ENCODE measurements around the gene PDE3A.

PDE3A gene

DNA sequence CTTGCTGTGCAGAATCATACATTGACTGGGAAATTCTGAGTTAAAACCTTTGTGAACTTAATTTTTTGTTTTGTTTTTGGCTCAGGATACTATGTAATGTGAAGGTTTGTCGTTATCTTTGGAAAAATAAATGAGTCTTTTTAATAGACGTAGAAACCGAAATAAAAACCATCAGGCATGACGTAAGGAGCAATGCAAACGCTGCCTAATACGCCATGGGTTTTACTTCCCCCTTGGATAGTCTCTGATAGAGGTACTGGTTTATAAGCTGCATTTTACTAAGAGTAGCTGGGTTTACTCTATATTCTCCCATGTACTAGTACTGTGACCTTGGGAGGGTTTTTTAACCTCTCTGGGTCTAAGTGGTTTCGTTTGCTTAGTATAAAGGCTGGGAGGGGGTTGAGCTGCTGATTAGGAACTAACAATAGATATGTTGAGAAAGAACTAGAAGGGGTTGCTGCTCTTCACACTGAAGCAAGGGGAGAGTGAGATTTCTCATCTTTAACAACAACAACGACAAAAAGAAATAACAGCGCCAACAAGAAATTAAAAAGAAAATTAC is 260.0 kb downstream of the PDE3A start:
- DNase-seq, result no peak

DNA sequence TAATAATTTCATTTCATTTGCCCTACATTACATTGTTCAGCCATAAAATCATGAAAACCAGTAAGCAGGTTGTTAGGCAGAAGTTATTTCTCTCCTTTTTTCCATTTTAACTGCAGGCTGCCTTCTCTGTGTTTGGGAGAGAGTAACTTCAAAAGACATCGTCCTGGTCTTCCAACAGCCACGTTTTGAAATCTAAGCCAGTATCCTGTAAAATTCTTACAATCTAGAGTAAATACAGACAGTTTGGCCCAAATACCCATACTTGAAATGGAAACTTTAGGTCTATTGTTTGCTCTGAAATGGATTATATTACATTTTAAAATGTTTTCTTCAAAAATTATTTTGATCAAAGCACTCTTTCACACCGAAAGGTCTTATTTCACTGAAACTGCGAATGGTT is 260.7 kb downstream of the PDE3A start:
- DNase-seq, result no peak

DNA sequence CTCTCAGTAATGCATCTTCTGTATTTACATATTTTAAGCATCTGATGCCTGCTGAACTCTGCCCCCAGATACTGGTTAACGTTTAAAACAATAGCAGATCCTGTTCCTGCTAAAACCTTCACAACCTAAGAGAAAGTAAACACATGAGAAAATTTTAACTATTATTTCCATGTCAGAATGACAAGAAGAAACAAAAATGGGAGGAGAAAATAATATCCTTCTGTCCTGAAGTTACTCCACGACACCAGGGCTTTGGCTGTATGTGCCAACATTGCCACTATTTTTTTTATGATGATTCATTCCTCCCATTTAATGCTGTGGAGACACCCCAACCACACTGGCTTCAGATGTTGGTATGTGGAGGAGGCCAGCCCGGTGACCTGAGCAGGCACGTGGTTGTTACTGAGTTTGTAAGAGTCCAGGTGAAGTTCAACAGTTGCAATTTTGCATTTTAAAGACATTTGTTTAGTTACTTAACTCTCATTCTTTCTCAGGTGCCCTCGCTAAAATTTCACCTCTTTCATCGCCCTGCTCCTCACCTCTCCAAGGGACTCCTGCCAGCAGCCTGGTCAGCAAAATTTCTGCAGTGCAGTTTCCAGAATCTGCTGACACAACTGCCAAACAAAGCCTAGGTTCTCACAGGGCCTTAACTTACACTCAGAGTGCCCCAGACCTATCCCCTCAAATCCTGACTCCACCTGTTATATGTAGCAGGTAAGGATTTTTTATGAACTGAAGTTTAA is 261.2 kb downstream of the PDE3A start:
- no peak for DNase-seq

DNA sequence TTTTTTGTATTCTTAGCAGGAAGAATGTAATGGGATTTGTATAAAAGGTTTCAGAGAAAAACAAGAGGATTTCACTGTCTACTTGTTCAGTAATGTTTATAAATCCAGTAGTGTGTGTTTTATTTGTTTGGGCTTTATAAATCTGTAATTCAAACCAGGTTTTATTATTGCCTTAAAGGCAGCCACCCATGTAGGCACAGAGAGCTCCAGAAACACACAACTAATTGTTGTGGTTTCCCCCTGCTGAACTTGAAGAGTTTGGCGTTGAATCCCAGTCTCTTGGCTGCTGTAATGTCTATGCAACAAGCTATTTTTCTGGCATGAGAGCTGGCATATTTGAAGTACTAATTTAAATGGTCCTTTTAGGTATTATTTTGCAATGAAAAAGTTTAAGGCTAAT is 263.4 kb downstream of the PDE3A start:
- no peak for DNase-seq

DNA sequence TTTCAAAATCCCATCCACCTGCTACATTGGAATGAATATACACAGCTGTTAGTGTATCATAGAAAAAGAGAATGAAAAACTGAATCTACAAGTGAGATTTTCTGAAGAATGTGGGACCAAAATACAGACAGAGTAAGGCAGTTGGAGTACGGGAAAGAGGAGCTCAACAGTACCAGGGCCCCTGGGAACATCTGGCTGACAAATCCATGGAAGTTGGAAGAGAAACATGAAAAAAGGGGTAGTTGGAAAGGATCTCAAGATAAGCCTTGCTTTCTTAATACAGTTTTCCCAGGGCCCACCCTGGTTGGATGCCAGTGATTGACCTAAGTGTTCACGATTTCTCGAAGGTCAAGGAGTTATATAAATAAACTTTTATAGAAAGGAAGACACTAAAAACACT is 272.8 kb downstream of the PDE3A start:
- no peak for DNase-seq

DNA sequence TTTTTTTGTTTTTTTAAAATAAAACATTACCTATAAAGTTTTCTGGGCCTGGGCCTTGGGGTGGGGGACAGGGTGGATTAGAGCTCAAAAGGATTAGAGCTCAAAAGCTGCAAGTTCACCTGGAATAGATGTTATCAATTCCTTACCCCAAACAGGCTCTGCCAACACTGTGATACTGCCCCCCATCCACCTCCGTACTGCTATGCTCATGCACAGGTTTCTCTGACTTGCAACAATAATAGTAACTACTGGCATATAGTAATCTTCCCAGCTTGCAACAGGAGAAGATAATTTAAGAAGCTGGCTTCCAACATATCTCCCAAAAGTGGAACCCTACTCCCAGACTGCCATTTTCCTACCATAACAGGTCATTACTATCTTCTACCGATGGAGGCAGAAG is 275.5 kb downstream of the PDE3A start:
- DNase-seq, result no peak

DNA sequence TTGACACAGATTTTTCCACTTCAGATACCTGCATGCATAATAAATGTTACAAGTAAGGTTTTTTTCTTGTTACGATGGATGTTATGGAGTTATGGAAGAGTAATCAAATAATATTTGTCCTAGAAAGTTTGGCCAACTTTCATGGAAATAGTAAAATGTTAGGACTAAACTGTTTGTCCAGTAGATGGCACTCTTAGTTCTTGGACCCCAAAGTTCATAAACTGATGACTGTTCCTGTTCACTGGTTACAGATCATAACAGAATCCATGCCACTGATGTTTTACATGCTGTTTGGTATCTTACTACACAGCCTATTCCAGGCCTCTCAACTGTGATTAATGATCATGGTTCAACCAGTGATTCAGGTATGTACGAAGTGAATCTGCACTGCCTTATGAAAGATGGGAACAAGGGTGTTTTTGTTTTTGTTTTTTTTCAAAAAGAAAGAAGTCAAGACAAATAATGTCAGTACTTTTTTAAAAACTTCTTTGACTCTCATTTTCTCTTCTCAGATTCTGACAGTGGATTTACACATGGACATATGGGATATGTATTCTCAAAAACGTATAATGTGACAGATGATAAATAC is 278.0 kb downstream of the PDE3A start:
- peak; percentile 12 for DNase-seq

DNA sequence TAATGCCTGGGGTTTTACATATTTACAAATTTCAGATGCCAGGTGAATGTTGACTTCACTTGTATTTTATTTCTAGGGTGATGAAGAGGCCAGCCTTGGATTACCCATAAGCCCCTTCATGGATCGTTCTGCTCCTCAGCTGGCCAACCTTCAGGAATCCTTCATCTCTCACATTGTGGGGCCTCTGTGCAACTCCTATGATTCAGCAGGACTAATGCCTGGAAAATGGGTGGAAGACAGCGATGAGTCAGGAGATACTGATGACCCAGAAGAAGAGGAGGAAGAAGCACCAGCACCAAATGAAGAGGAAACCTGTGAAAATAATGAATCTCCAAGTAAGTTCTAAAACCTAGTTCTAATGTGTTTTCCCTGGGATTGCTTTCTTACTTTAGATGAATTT is 285.5 kb downstream of the PDE3A start:
- DNase-seq, result no peak

DNA sequence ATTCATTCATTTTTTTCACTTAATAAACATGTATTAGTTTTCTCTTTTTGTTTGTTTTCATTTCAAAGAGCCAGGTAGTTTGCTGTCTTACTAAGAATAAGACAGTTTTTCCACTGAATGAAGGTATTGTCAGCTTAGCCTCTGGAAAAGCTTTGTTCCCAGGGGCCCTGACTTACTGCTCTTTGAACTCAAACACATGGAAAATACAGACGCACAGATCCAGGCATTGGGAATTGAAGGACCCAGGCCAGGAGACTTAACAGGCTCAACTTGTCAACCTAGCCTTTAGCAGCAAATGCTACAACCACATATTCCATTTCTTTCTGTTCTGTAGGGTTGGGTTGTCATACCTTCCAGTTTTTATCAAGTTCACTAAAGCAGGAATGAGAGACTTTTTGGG is 288.3 kb downstream of the PDE3A start:
- no peak for DNase-seq

DNA sequence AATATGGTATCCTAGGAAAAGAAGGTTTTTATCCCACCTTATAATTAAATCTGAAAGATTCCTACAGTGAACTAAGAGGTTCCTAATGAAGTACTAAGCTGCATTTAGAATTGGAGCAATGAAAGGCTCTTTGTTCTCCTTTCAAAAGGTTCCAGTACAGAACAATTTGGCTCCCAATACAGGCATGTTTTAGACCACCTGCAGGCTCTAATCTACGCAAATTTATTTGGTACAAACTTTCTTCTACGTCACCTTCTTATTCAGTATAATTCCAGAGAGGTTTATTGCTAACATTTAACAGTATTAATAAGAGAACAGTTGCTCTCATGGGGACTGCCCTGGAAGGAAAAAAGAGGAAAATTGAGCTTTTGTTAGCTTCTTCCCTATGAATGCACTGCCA is 289.2 kb downstream of the PDE3A start:
- DNase-seq, result no peak

DNA sequence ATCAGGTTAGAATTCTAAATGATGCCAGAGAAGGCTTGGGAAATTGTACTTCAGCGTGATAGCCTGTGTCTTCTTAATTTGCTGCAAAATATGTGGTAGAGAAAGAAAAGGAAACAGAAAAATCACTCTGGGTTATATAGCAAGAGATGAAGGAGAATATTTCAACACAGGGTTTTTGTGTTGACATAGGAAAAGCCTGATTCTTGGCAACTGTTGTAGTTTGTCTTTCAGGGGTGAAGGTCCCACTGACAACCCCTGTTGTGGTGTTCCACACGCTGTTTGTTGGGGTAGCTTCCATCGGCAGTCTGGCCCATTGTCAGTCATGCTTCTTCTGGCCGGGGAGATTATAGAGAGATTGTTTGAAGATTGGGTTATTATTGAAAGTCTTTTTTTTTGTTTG is 313.0 kb downstream of the PDE3A start:
- no peak for DNase-seq

DNA sequence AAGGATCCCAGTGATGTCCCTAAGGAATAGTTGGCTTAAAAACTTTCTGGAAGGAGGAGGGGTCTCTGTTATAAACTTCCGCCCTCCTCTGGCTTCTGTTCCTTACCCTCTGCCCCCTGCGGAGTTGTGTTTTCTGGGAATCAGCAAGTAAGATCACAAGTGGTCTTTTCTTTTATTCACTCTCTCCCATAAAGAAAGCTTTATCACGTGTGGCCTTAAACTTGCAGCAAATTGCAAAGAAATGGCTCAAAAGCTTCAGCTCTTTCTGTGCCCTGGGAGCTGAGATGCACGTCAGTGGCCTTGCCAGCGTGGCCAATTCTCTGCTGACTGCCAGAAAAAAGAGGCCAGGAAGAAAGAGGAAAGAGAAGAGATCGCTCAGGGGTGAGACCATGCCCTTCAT is 326.9 kb downstream of the PDE3A start, which contains the start of gene SLCO1C1:
Gene SLCO1C1, plus strand, starts transcription at position 101 of the 400 bp plus-strand sequence. CDS start 4,245 bp downstream, outside the sequence.
- no peak for DNase-seq

DNA sequence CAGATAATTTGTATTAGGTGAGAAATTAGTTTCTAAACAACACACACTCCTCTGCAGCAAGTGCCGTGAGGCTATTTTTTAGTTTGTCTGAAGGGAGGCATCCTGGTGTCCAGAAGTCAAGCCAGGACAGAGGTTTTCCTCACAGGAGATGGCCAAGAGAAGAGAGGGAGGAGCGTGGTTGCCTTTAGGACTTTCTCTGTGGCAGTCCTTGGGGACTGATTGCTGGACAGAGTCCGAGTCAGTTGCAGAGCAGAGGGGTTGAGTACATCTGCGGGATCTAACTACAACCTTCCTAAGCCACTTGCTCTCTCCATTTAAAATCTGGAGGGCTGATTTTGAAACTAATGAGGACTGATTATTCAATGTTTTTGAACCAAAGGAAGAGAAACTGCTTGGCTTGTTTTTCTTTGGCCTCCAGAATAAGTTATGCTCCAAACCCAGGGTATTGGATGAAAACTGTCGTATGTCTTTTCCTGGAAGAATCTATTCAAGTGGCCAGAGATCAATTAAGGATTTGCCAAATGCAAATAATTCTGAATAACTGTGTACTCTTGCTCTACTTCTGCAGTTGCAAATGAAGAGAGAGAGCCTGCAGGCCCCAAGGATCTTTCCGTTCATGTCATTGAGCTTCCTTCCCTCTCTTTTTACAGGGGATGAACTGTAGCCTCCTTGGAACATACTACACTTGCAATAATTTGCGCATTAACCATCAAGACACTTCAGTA is 328.0 kb downstream of the PDE3A start:
- no peak for DNase-seq

DNA sequence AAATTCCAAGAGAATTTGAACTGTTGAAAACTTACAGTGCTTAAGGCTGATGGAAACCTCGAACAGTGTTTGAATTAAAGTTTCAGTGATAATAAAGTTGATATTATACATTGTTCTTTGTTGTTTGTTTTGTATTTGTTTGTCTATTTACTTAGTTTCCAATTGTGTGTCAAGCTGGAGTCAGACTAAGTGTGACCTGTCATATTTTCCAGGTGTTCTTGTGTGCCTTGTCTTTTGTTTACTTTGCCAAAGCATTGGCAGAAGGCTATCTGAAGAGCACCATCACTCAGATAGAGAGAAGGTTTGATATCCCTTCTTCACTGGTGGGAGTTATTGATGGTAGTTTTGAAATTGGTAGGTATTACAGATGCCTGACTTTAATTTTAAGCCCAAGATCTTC is 332.8 kb downstream of the PDE3A start:
- peak; percentile 22 for DNase-seq

DNA sequence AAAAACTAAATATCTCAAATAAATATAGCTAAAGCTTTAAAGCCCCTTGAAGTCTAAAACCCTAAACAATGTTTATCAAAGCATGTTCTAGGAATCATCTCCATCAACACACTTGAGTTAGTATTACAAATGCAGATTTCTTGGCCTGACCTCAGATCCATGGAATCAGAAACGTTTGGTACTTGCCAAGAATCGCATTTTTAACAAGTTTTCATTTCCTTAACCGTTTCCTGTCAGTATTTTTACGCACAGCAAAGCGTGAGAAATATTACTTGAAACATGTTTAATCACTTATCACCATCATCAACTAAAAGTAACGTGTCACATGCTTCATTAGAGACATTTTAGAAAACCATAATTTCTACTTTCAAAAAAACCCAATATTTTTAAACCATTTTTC is 336.5 kb downstream of the PDE3A start:
- DNase-seq, result no peak

DNA sequence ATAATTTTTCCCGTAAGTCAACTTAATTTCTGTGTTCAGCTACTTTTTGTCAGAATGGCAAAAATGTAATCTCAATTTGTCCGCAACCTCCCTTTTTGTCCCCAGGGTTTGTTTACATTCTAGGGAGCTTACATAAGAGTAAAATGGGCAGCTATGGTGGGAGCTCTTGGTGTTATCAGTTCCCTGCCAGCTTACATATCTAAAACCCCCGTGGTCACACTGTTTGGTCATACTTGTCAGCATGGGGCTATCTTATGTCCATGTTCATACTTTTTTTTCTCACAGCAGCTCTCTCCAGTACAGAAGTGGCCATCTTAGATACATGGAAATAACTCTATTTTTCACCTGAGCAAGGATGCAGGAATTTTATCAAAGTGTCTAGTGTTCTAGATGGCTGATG is 343.5 kb downstream of the PDE3A start:
- DNase-seq, result no peak

DNA sequence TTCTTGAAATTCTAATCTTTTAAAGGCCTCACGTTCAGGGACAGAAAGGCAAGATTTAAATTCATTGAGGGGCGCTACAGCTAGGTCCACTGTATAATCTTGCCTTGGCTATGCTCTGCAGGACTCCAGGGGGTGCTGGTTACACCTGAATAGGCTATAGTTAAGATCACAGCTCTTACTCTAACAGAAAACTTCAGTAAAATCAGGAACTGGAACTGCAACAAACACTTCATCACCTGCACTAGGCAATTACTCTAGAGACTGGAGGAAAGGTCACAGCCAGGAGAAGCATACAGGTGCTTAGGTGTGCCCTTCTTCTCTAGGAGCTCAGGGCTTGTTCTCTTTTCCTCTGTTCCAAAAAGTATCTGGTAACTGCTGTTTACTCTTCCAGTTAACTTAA is 347.7 kb downstream of the PDE3A start:
- peak; percentile 39 for DNase-seq

DNA sequence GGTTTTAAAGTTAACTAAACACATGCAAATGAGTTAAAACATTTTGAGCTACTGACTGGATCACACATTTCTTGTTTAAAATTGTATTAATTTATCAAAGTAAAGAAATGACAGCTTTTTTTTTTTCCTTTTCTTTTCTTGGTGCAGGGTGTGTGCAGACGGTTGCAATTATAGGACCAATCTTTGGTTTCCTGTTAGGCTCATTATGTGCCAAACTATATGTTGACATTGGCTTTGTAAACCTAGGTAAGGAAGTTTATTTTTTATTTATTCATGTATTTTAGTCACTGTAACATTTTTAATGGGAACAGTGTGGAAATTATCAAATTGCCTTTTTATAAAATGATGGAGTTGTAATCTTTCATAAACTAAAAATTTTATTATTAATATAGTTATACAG is 348.6 kb downstream of the PDE3A start:
- no peak for DNase-seq

DNA sequence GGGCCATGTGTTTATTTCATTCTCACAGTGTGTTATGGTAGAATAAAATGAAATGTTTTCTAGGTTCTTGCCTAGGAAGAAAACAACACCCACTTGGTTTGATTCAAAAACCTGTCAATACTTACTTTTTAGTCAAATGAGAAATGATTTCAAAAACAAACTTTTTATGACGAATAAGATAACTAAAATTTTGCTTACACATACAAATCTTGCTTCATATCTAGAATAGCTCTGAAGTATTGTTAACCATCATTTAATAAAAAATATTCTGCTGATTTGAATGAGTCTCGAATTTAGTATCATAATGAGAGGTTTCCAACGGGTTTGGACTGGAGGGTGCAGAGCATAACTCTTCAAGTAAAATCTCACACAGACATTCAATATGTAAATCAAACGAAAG is 350.0 kb downstream of the PDE3A start:
- DNase-seq, result no peak

DNA sequence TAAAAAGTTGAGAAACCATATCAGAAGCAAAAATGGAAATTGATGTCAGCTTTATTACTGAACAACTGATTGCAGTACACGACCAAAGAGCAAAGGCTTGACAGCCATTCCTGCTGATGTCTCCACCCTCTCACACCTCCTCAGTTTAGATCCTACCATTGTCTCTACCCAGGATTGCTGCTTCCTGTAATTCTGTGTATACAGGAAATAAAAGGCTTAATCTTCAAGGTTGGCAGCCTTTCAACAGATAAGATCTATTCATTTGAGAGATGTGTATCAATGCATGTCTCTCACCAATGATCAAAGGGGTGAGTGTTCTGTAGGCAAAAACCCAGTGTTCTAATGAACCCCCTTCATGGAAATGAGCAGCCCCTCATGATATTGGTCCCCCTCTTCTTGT is 353.8 kb downstream of the PDE3A start:
- DNase-seq, result no peak

DNA sequence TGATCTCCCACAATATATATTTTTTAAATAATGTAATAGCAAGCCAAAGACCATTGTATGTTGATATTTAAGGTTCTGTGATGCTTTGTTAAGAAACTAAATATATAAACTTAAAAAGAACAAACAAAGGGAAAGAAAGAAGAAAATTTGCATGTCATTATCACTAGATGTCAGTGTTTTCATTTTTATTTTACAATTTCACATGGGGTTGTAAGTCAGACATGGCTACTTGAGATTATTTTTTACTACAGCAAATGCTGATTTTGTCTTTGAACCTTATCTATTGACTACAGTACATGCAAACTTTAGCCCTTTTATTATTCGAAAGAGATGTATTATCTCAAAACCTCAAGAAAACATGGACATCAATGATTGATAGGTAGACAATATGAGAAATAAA is 362.9 kb downstream of the PDE3A start:
- no peak for DNase-seq

Measured in NCI-H510A (cell line).